EH (cell line): Measurements from ENCODE around the gene SUPT7L.

Source experiments
- DNase-seq: peaks from one replicate; pipeline ENCODE4 v3.0.0-alpha.2; 2015; ENCODE audit warnings: low read depth

SUPT7L gene, protein sequence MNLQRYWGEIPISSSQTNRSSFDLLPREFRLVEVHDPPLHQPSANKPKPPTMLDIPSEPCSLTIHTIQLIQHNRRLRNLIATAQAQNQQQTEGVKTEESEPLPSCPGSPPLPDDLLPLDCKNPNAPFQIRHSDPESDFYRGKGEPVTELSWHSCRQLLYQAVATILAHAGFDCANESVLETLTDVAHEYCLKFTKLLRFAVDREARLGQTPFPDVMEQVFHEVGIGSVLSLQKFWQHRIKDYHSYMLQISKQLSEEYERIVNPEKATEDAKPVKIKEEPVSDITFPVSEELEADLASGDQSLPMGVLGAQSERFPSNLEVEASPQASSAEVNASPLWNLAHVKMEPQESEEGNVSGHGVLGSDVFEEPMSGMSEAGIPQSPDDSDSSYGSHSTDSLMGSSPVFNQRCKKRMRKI

DNA sequence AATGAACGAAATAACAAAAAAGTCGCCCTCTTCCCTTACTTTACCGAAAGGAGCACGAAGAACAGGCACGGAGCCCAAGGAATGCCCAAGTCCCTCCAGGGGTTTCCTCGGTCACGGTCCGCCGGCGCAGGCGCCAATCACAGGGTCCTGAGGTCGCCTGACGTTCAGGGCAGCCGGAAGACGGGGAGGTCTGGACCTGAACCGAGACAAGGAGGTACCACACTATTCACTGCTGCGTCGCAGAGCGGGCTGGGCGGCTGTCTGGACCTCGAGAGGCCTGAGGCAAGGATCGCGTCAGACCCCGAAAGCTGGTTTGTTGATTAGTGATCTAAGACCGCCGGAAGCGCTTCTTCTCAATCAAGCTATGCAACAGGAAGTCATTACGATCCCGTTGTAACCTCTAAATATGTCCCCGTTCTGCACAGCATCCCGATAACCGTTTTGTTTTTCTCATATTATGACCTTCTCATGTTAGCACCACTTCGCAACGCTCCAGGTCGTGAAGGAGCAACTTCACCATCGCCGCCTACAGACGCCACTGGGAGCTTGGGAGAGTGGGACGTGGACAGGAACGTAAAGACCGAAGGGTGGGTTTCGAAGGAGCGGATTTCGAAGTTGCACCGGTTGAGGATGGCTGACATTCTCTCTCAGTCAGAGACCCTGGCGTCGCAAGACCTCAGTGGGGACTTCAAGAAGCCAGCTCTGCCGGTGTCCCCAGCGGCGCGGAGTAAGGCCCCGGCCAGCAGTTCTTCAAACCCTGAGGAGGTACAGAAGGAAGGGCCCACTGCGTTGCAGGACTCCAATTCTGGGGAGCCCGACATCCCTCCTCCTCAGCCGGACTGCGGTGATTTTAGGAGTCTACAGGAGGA is at the start of gene SUPT7L, which contains the start of gene SLC4A1AP:
Gene SUPT7L, minus strand, starts transcription at position 330 of the 869 bp plus-strand sequence. CDS start 1,422 bp downstream, outside the sequence.
Gene SLC4A1AP, plus strand, starts transcription at position 605 of the 869 bp plus-strand sequence. Its CDS starts 26 bp downstream, at position 631.
- DNase-seq: peak; percentile 87

DNA sequence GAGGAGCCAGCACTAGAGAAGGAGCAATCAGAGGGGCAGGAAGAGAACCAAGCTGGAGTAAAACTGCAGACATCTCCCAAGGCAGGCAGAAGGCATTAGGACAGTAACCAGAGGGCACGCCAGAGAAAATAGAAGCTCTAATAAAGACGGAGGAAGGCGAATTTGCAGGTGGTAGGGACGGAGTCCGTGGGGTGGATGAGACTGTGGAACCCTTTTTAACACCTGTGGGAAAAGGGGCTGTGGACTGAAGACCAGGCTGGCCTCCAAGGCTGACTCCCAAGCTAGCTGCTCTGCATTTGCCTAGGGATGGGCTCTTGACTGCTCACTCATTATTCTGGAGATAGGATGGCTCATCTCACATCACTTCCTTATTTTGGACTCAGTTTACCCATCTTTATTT is 49.8 kb upstream of the SUPT7L start:
- no peak for DNase-seq

DNA sequence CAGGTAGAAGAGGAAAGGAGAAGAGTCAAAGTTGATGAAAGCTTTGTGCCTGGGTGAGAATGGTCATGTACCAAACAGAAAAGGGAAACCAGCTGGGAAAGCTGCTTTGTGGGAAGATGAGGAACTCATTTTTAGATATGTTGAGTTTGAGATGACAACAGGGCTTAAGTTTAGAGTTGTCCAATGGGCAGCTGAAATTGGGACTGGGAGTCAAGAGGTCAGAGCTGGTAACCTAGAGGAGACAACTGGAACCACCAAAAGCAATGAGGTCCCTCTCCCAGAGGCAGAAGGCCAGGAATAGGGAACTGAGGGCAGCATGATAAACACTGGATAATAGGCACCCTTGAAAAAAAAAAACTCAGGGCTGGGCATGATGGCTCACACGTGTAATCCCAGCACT is 49.1 kb upstream of the SUPT7L start:
- DNase-seq: no peak

DNA sequence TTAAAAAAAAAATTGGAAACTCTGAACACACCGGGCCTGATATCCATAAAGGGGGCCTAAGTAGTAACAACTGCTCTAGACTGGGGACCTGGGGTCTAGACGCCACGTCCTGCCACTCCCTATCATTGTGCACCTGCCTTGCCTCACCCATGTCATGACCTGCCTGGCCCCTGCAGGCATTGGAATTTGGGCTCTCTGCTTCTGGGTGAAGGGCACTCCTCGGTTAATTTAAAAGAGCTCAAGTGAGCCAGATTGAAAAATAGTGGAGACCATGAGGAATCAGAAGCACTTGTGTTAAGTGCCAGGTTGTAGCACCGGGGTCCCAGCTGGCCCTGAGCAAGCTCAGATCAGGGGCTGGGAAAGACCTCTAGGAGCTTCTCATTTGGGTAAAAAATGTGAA is 48.4 kb upstream of the SUPT7L start:
- no peak for DNase-seq

DNA sequence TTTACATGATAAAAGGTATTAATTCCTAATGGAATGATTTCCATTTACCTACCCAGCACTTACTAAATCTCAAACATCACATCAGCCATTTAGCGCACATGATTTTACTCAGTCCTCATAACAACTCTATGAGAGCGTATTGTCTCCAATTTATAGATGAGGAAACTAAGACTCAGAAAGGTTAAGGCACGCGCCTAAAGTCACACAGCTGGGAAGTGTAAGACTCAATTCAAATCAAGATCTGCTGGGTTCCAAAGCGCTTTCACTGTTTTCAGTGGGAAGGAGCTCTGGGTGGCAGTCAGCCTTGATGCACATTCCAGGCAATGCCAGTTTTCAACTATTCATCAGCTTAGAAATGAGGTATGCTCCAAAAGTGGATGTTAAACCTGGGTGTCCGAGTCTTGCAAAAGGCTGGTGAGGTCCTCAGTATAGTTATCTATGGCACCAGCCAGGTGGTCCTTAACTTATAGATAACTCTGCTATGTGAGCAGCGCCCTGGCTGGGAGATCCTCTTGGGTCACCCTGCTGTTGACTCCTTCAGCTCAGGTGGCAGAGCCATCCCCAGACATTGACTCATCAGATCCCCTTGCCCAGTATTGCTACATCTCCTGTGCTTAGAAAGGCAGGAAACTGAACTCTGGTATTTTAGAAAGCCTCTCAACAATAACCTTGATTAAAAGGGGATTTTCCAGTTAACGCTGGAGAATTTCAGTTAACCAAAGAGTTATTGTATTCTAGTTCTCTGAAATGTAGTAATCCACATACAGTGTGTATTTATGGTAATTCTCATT is 47.4 kb upstream of the SUPT7L start:
- DNase-seq: no peak

DNA sequence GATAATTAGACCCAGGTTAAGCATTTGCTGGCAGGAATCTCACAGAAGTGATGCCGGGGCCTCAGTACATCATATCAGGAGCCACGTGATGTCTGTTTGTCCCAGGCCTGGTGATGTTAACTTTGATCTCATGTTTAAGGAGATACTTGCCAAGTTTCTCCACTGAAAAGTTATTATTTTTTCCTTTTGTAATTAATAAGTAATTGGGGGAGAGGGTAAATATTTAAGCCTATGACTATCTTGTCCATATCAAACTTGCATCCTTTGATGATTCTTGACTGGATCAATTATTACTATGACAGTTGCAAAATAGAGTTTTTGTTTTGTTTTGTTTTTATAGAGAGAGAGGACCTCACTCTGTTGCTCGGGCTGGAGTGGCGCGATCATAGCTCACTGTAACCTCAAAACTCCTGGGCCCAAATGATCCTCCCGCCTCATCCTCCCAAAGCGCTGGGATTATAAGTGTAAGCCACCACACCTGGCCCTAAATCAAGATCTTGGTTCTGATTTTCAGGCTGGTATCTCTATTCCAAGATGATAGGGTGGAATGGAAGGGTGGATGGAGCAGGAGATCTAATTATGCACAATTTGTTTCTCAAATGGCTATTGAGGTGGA is 46.7 kb upstream of the SUPT7L start:
- DNase-seq: no peak

DNA sequence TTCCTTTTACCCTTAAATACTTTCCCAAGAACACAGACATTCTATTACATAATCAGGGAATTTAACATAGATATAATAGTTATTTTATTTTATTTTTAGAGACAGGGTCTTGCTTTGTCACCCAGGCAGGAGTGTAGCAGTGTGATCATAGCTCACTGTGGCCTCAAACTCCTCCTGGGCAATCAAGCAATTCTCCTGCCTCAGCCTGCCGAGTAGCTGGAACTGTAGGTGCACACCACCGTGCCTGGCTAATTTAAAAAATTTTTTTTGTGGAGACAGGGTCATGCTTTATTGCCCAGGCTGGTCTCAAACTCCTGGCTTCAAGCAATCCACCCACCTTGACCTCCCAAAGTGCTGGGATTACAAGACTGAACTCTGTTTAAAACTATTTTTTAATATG is 45.9 kb upstream of the SUPT7L start:
- DNase-seq: no peak

DNA sequence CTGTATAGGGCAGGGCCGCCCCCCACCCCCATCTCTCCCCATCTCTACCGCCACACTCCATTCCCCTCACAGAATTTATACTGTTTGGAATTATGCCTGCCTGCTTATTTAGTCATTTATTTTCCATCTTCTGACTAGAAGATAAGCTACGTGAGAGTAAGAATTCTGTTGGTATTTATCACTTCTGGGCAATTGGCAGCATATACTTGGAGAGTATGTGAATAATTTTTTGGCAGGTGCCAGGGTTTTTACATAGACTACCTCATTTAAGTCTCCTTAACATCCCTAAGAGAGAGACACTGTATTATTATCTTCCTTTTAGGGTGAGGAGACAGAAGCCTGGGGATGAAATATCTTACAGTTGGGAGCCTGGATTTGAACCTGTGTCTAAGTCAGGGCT is 45.3 kb upstream of the SUPT7L start:
- DNase-seq: peak; percentile 39

DNA sequence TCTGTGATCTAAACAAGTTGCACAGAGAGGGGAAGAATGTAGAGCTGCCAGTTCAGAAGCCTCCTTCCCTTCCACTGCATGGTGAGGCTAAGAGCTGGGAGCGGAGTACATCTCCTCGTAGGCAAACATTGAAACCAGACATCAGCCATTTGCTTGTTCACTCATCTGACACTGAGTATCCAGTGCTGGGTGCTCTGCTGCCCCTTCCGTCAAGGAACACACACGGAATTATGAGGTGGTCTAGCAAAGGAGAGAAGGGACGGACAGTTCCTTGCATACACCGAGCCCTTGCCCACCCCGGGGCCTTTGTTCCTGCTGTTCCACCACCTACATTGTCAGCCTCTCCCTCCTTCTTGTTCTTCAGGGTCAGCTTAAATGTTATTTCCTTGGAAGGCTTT is 44.8 kb upstream of the SUPT7L start:
- DNase-seq: no peak

DNA sequence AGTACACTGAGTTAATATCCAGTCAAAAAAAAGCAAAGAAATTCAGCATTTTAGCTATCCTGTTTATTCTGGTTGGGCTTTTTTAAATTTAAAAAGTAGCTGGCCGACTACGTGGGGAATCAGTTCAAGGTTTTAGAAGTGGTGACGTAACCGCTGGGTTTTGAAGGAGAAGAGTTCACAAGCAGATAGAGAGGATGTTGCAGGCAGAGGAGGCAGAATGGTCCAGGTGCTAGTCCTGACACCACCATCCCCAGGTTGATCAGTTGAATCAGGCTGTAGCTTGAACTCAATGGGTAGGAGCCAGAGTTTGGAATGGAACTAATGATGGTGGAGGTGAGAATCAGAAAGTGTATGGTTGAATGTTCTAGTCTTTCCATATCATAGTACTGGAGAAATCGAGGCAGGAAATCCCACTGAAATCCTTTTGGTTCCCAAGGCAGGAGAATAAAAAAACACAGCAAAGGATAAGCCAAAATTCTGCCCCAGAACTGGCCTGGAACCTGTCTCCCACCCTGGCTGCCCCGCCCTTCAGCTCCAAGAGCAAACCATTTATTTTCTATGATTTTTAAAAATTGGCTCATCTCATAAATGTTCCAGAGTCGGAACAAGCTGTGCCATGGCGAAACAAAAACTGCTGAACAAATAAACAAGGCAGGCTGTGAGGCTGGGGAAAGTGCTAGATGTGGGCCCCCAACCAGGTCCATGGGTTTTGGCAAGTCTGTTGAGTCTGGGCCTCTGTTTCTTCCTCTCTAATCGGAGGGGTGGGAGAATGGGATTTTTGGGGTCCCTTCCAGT is 44.2 kb upstream of the SUPT7L start:
- no peak for DNase-seq

DNA sequence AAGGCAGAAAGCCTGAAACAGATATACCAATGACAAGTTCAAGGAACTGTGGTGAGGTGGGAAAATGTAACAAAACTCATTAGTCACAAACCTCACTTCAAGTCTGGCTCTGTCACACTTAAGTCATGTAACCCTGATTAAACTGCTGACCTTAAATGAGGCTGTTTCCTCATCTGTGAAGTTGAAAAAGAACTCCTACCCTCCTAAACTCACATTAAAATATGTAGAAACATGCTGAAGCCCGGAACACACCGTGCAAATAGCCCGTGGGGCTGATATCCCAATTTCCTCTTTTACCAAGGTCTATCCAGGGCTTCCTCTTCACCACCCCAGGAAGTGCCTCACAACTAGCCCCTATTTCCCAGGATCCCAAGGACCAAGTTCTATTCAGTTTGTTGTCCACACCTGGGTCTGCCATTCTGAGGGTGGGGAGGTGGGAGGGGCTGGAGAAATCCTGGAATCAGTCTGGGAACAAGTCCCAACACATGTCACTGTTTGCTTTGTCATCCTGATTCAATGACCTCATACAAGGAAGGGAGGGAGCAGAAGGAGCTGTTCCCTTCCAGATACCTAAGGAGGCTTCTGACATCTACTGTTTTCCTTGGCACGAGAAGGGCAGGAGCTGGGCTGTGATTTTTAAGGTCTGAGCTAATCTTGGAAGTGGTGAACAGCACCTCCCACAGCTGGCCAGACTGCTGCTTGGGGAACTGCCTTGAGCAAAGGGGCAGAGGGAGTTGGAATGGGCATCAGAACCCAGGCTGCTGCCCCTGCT is 42.6 kb upstream of the SUPT7L start:
- peak; percentile 98 for DNase-seq

DNA sequence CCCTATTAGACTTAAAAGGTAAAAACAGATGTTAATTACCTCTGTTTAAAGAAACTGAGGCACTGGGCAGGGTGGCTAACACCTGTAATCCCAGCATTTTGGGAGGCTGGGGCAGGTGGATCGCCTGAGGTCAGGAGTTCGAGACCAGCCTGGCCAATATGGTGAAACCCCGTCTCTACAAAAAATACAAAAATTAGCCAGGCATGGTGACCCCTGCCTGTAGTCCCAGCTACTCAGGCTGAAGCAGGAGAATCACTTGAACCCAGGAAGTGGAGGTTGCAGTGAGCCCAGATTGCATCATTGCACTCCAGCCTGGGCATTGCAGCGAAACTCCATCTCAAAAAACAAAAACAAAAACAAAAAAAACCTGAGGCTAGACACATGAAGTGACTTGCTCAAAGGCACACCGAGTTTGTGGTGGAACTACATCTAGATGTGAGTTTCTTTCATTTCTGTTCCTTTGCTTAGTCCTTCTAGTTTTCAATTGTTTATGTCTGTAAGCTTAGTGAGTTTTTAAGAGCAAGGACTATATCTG is 41.0 kb upstream of the SUPT7L start:
- no peak for DNase-seq

DNA sequence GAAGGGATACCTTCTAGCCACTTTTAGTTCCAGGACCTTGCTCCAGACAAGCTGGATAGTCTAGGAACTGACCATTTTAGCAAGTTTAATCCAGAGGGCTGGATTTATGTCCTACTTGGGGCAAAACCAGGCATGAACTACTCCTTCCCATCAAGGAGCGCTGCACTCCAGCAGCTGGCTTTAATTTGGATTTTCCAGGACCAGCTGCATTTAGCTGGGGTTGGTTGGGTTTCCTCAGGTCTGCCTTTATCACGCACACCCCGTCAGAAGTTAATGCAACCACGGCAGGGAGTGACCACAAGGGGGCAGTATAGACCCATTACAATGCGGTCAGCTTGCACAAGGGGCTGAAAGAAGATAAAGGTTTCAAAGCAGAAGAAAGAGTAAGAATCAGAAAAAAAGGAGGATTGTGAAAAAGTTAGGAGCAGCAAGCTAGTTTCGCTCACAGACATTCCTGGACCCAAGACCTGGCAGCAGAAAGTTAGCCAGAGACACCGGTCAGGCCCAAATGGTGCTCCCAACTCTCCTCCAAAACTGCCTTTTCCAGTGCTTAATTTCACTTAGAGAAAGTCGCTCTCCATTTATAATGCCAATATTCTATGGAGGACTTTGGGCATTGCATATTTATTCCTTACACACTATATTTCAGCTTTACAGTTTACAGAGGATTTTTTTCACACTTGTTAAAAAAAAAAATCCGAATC is 40.4 kb upstream of the SUPT7L start:
- DNase-seq: peak; percentile 94

DNA sequence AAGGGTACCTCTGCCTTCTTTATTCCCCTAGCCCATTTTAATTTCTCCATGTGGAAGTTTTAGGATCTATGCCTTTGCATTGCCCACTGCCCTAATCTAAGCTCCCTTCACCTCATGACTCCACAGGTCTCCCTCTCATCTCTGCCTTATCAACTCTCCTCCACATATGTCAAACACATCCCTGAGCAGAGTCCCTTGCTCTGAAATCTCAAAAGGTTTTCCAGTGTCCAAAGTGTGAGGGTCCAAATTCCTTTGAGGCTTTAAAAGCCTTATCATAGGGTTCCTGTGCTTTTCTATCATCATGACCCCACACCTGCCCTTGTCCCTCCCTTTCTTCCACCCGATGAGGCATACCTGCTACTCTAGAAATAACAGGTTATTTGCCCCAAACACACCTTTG is 38.9 kb upstream of the SUPT7L start:
- no peak for DNase-seq

DNA sequence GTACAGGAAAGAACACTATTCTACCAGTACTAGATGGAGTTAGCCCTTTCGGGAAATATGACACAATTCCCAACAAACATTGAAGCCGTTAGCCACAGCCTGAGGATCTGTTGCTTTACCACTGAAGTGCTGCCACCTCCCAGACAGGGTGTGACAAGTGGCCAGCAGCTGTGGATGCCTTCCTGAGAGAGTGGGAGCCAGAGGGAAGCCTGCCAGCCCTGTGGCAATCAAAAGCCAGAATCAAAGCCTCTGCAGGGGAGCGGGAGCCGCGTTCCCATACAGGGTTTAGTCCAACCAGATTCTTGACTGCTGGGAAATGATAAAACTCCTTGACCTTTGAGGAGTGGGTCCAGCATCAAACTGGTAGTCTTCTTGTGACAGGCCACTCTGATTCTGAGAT is 38.3 kb upstream of the SUPT7L start:
- DNase-seq: peak; percentile 49

DNA sequence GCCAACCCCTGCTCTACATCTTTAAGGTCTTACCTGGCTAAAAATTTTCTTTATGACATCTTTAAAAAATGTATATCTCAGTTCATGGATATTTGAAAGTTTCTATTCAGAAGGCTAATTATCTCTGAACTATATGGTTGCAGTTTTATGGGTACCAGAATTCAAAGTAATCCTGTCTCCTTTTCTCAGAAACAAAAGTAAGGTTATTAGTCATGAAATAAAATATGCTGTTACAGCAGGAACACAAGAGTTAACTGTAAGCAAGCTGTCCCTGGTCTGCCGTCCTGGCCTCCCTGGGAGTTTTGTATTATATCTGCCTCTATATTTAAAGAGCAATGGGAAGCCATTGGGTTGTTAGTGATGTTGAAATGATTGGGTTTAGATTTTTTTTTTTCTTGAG is 34.2 kb upstream of the SUPT7L start:
- no peak for DNase-seq

DNA sequence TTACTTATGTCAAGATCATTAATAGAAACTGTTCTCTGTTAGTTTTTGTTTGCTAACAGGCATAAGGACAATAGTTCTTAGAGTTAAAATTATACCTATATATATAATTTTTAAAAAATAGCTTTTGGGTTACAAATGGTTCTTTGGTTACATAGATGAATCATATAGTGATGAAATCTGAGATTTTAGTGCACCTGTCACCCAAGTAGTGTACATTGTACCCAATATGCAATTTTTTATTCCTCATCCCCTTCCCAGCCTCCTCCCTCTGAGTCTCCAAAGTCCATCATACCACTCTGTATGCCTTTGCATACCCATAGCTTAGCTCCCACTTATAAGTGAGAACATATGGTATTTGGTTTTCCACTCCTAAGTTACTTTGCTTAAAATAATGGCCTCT is 26.6 kb upstream of the SUPT7L start:
- DNase-seq: no peak

DNA sequence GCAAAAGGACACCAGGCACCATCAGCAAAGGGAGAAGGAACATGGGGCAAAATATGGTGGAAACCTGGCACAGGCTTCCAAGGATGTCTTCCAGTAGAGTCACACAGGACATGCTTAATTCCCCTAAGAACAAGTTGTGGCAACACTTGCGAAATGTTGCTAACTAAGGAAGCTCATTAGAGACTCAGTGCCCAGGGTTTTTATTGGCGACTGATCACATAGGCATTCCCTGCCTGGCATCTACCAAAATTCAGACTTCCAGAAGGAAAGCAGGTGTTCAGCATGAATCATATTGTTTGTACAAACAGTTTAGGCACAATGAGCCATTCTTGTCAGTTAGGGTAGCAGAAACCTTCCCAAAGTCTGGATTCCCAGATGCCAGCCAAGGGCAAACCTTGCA is 26.0 kb upstream of the SUPT7L start:
- DNase-seq: peak; percentile 32

DNA sequence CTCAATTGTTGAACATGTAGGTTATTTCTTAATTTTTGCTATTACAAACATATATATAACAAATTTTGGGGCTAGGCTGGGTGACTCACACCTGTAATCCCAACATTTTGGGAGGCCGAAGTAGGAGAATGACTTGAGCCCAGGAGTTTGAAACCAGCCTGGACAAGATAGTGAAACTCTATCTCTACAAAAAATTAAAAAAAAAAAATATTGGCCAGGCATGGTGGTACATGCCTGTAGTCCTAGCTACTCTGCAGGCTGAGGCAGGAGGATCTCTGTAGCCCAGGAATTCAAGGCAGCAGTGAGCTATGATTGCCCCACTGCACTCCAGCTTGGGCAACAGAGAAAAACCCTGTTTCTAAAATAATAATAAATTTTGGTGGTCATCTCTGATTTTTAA is 23.8 kb upstream of the SUPT7L start:
- DNase-seq: no peak
